Gastrocnemius medialis (tissue), 4 donors: ENCODE data around the gene FBXW4. TPM values are rescaled to one million over a fixed set of nuclear protein-coding genes. Genes with fewer than 3 reads are reported as not detected.

ENCODE experiments used
- ATAC-seq, 2 donors: fragments of 150-250 bp; one replicate each; pipeline ENCODE4 v1.9.1; 2016
- DNase-seq, 2 donors: peaks; one replicate each; pipeline ENCODE4 v3.0.0-alpha.2; 2019
- H3K27ac ChIP-seq, 4 donors: fragments of 200-600 bp; sonication (generic); 1 replicate in 1 of 4; 2 replicates in 3 of 4; pipeline ENCODE4 v1.5.1; 2016 to 2018; ENCODE audit warnings: mild to moderate bottlenecking in 2 of 4, moderate library complexity in 1 of 4
- H3K27me3 ChIP-seq, 3 donors: fragments of 200-600 bp; sonication (generic) in 2 of 3; 1 replicate in 1 of 3; 2 replicates in 2 of 3; pipeline versions ENCODE4 v1.5.1 to v1.6.0; 2016 to 2019; ENCODE audit warnings: mild to moderate bottlenecking in 1 of 3, moderate library complexity in 1 of 3
- H3K36me3 ChIP-seq, 2 donors: fragments of 200-600 bp; sonication (generic) in 1 of 2; one replicate each; pipeline ENCODE4 v1.5.1; 2017 to 2018
- H3K4me1 ChIP-seq, 2 donors: fragments of 200-600 bp; sonication (generic) in 1 of 2; one replicate each; pipeline ENCODE4 v1.5.1; 2016 to 2017; ENCODE audit warnings: mild to moderate bottlenecking in 2 of 2
- H3K4me3 ChIP-seq, 4 donors: fragments of 200-600 bp; sonication (generic) in 3 of 4; 1 replicate in 1 of 4; 2 replicates in 3 of 4; pipeline ENCODE4 v1.5.1; 2016 to 2019; ENCODE audit warnings: mild to moderate bottlenecking in 2 of 4
- H3K9me3 ChIP-seq, 3 donors: fragments of 200-600 bp; sonication (generic) in 2 of 3; 1 replicate in 1 of 3; 2 replicates in 2 of 3; pipeline ENCODE4 v1.5.1; 2016 to 2019
- CTCF ChIP-seq, 5 experiments: fragments of 450-650 bp in 3 of 5; fragments of 200-600 bp in 2 of 5; sonication (generic) in 2 of 5; IDR thresholded peaks in 4 of 5; conservative IDR thresholded peaks in 1 of 5; 1 replicate in 4 of 5; 2 replicates in 1 of 5; pipeline ENCODE4 v1.5.1; 2016 to 2019; ENCODE audit warnings: antibody characterized with exemption in 5 of 5, mild to moderate bottlenecking in 3 of 5, moderate library complexity in 3 of 5
- POLR2A ChIP-seq, 2 donors: fragments of 450-650 bp; IDR thresholded peaks; one replicate each; pipeline ENCODE4 v1.6.1; 2017; ENCODE audit warnings: antibody characterized with exemption in 2 of 2, mild to moderate bottlenecking in 2 of 2, moderate library complexity in 2 of 2
- in situ Hi-C, 4 donors: fragments of 200-750 bp; cut with MboI; loops; one replicate each; pipeline versions ENCODE4 v1.15.0 to v1.8.0; 2017; ENCODE audit warnings: low sequenced_read_pairs in 4 of 4
- intact Hi-C: fragments of 100-400 bp; cut with DNase I; formaldehyde crosslinking; loops from one replicate; pipeline ENCODE4 v1.15.1; 2023; ENCODE audit warnings: low total_unique reads
- total RNA-seq, 4 donors: library from RNA; depleted of rRNA; stranded (reverse); fragments of >200 nt; gene quantifications; one replicate each; pipeline versions ENCODE4 v1.1.0 to v1.2.3, GENCODE V29; 2016

Gene FBXW4
- total RNA-seq, 4 donors from 2014 or later: 43.1 to 72.6 (median 70.2) TPM

GRCh38 chr10:101721806-101722205 is 26.8 kb upstream of the FBXW4 start:
- in situ Hi-C loops: no loop called here
- DNase-seq (no peak), ATAC-seq (no peak)
- TF ChIP-seq CTCF (IDR thresholded peaks at IDR 0.05 in 4 of 5, conservative IDR thresholded peaks at IDR 0.05 in 1 of 5): no peak
- TF ChIP-seq POLR2A (IDR thresholded peaks at IDR 0.05): no peak
- H3K9me3 ChIP-seq: no peaks in the 10 kb centered on the region
- no peaks in the 10 kb centered on the region for H3K4me1 ChIP-seq
- H3K27me3 ChIP-seq: no peaks in the 10 kb centered on the region
- no peaks in the 10 kb centered on the region for H3K36me3 ChIP-seq
- intact Hi-C loops: no loop called here
- no peak overlapping the region for H3K4me3 ChIP-seq
- H3K27ac ChIP-seq: no peak overlapping the region

- no peaks in the 10 kb centered on the region for H3K9me3 ChIP-seq
- DNase-seq (no peak), ATAC-seq (no peak)
- intact Hi-C loops: no loop called here
- no peaks in the 10 kb centered on the region for H3K36me3 ChIP-seq
- no peaks in the 10 kb centered on the region for H3K4me1 ChIP-seq
- in situ Hi-C loops: no loop called here
- H3K4me3 ChIP-seq: no peak overlapping the region
- no peaks in the 10 kb centered on the region for H3K27me3 ChIP-seq
- no peak for TF ChIP-seq POLR2A (IDR thresholded peaks at IDR 0.05)
- no peak for TF ChIP-seq CTCF (IDR thresholded peaks at IDR 0.05 in 4 of 5, conservative IDR thresholded peaks at IDR 0.05 in 1 of 5)
- no peak overlapping the region for H3K27ac ChIP-seq
Observed at GRCh38 chr10:101720606-101721230, 25.7 kb upstream of the FBXW4 start.

GRCh38 chr10:101718690-101719275 is 23.8 kb upstream of the FBXW4 start:
- H3K27ac ChIP-seq: no peak overlapping the region
- in situ Hi-C loops (no loop called here), intact Hi-C loops (no loop called here)
- no peak overlapping the region for H3K4me3 ChIP-seq
- no peaks in the 10 kb centered on the region for H3K9me3 ChIP-seq
- no peaks in the 10 kb centered on the region for H3K36me3 ChIP-seq
- no peaks in the 10 kb centered on the region for H3K4me1 ChIP-seq
- ATAC-seq (no peak), DNase-seq (no peak)
- no peaks in the 10 kb centered on the region for H3K27me3 ChIP-seq
- no peak for TF ChIP-seq POLR2A (IDR thresholded peaks at IDR 0.05)
- TF ChIP-seq CTCF (IDR thresholded peaks at IDR 0.05 in 4 of 5, conservative IDR thresholded peaks at IDR 0.05 in 1 of 5): no peak

GRCh38 chr10:101716891-101717659 is 22.1 kb upstream of the FBXW4 start:
- Histone ChIP-seq H3K27ac (no peak overlapping the region), H3K36me3 (no peaks in the 10 kb centered on the region), H3K4me1 (no peaks in the 10 kb centered on the region), H3K27me3 (no peaks in the 10 kb centered on the region), H3K9me3 (no peaks in the 10 kb centered on the region), H3K4me3 (no peak overlapping the region)
- in situ Hi-C loops (no loop called here), intact Hi-C loops (no loop called here)
- DNase-seq (no peak), ATAC-seq (no peak)
- no peak for TF ChIP-seq CTCF (IDR thresholded peaks at IDR 0.05 in 4 of 5, conservative IDR thresholded peaks at IDR 0.05 in 1 of 5)
- TF ChIP-seq POLR2A (IDR thresholded peaks at IDR 0.05): no peak
